ENCODE measurements around the gene BMPR1A. TPM values are rescaled to one million over a fixed set of nuclear protein-coding genes. Genes with fewer than 3 reads are reported as not detected.

The BMPR1A gene
- total RNA-seq, 1 experiment from 2014 or later = 63.2 TPM

GRCh38 chr10:86813982-86814381 is 57.6 kb downstream of the BMPR1A start:
- H3K27ac Mint-ChIP-seq (ENCODE audit: unreplicated experiment) = no peak overlapping the region

GRCh38 chr10:86815035-86815617 is 58.7 kb downstream of the BMPR1A start:
- no TSS peak for BruUV-seq (replicated peaks)
- Mint-ChIP-seq H3K27ac (ENCODE audit: unreplicated experiment) (no peak overlapping the region), H3K4me1 (ENCODE audit: low read depth, unreplicated experiment) (no peaks in the 10 kb centered on the region), H3K27me3 (ENCODE audit: insufficient read depth, unreplicated experiment) (no peaks in the 10 kb centered on the region), H3K9me3 (ENCODE audit: unreplicated experiment) (no peaks in the 10 kb centered on the region), H3K36me3 (ENCODE audit: insufficient read depth, unreplicated experiment) (peaks cover 6% of the 10 kb centered on the region), H3K4me3 (ENCODE audit: unreplicated experiment) (no peak overlapping the region)
- ChIA-PET POLR2A (no interaction called here), CTCF (no interaction called here)
- H3K27me3 ChIP-seq (replicated peaks; ENCODE audit: control insufficient read depth, insufficient read depth, low read length) = no peaks in the 10 kb centered on the region
- H3K4me1 ChIP-seq = no peaks in the 10 kb centered on the region
- no peak for TF ChIP-seq CTCF (IDR thresholded peaks at IDR 0.05; ENCODE audit: insufficient read depth in 1 of 2, low read depth in 1 of 2, low read length in 1 of 2, severe bottlenecking in 1 of 2, unreplicated experiment in 1 of 2)
- no peak overlapping the region for H3K4me3 ChIP-seq (ENCODE audit: low read depth, low read length)
- intact Hi-C loops (cut with micrococcal nuclease; ENCODE audit: unreplicated experiment) = no loop called here
- no peaks in the 10 kb centered on the region for H3K9me3 ChIP-seq
- no peaks in the 10 kb centered on the region for H3K36me3 ChIP-seq (ENCODE audit: control insufficient read depth, insufficient read depth, low read length)
- DNase-seq = no peak

More at GRCh38 chr10:86813982-86814381, 57.6 kb downstream of the BMPR1A start:
- H3K36me3 ChIP-seq (ENCODE audit: control insufficient read depth, insufficient read depth, low read length) = no peaks in the 10 kb centered on the region
- intact Hi-C loops (cut with micrococcal nuclease; ENCODE audit: unreplicated experiment) = no loop called here
- Mint-ChIP-seq H3K36me3 (ENCODE audit: insufficient read depth, unreplicated experiment) (peaks cover 14% of the 10 kb centered on the region), H3K4me3 (ENCODE audit: unreplicated experiment) (no peak overlapping the region), H3K4me1 (ENCODE audit: low read depth, unreplicated experiment) (no peaks in the 10 kb centered on the region), H3K9me3 (ENCODE audit: unreplicated experiment) (no peaks in the 10 kb centered on the region), H3K27me3 (ENCODE audit: insufficient read depth, unreplicated experiment) (no peaks in the 10 kb centered on the region)
- ChIA-PET POLR2A (no interaction called here), CTCF (no interaction called here)
- DNase-seq = no peak
- no peaks in the 10 kb centered on the region for H3K4me1 ChIP-seq
- H3K4me3 ChIP-seq (ENCODE audit: low read depth, low read length) = no peak overlapping the region
- H3K9me3 ChIP-seq = no peaks in the 10 kb centered on the region
- no peaks in the 10 kb centered on the region for H3K27me3 ChIP-seq (replicated peaks; ENCODE audit: control insufficient read depth, insufficient read depth, low read length)
- no TSS peak for BruUV-seq (replicated peaks)
- no peak for TF ChIP-seq CTCF (IDR thresholded peaks at IDR 0.05; ENCODE audit: insufficient read depth in 1 of 2, low read depth in 1 of 2, low read length in 1 of 2, severe bottlenecking in 1 of 2, unreplicated experiment in 1 of 2)

DNA sequence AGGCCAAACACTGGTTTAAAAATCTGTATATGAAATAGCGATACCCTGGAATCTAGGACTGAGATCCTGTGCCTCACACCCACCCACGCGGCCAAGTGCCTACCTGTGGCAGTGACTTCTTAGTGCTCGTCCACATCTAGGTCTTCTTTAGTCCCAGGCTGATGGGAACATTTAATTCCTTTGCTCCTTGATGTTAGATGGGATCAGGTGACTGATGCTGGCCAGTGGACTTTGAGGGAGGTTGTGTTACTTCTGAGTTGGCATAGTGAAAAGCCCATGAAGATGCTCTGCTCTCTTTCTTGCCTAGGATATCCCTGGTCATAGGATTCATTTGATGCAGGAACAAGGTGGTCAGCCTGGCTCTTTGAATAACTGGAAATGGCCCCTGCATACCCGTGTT is 59.2 kb downstream of the BMPR1A start:
- no TSS peak for BruUV-seq (replicated peaks)
- no peaks in the 10 kb centered on the region for H3K4me1 Mint-ChIP-seq (ENCODE audit: low read depth, unreplicated experiment)
- H3K36me3 Mint-ChIP-seq (ENCODE audit: insufficient read depth, unreplicated experiment) = peaks cover 6% of the 10 kb centered on the region
- no peaks in the 10 kb centered on the region for H3K36me3 ChIP-seq (ENCODE audit: control insufficient read depth, insufficient read depth, low read length)
- no peak overlapping the region for H3K4me3 ChIP-seq (ENCODE audit: low read depth, low read length)
- POLR2A ChIA-PET = no interaction called here
- no peaks in the 10 kb centered on the region for H3K9me3 ChIP-seq
- intact Hi-C loops (cut with micrococcal nuclease; ENCODE audit: unreplicated experiment) = no loop called here
- H3K4me1 ChIP-seq = no peaks in the 10 kb centered on the region
- H3K4me3 Mint-ChIP-seq (ENCODE audit: unreplicated experiment) = no peak overlapping the region
- H3K27me3 Mint-ChIP-seq (ENCODE audit: insufficient read depth, unreplicated experiment) = no peaks in the 10 kb centered on the region
- no peak overlapping the region for H3K27ac Mint-ChIP-seq (ENCODE audit: unreplicated experiment)
- no peak for DNase-seq
- H3K27me3 ChIP-seq (replicated peaks; ENCODE audit: control insufficient read depth, insufficient read depth, low read length) = no peaks in the 10 kb centered on the region
- TF ChIP-seq CTCF (IDR thresholded peaks at IDR 0.05; ENCODE audit: insufficient read depth in 1 of 2, low read depth in 1 of 2, low read length in 1 of 2, severe bottlenecking in 1 of 2, unreplicated experiment in 1 of 2) = no peak
- CTCF ChIA-PET = no interaction called here
- no peaks in the 10 kb centered on the region for H3K9me3 Mint-ChIP-seq (ENCODE audit: unreplicated experiment)

Data from Caco-2 (cell line).